Neural cell (in vitro differentiated cells): ENCODE data around the gene TMEM176B.

ENCODE experiments used
- EZH2 ChIP-seq: fragments of 200-600, 300-800 bp; shearing (Covaris generic), sonication (generic); IDR thresholded peaks from 2 replicates; pipeline ENCODE4 v1.6.1; 2014; ENCODE audit warnings: antibody characterized with exemption, low read length, borderline replicate concordance, mild to moderate bottlenecking; ENCODE audit not compliant: insufficient read depth, poor library complexity, severe bottlenecking
- POLR2AphosphoS5 ChIP-seq: IDR thresholded peaks from 2 replicates; pipeline ENCODE4 v1.6.1; 2012
- RAD21 ChIP-seq: fragments of 450-650 bp; conservative IDR thresholded peaks from 2 replicates; pipeline ENCODE4 v1.6.1; 2014; ENCODE audit warnings: antibody characterized with exemption, mild to moderate bottlenecking, moderate library complexity
- TF ChIP-seq, protein P1 (sequence below): fragments of 450-650 bp; IDR thresholded peaks from 2 replicates; pipeline ENCODE4 v1.5.1; 2014; ENCODE audit warnings: antibody characterized with exemption, mild to moderate bottlenecking, moderate library complexity; ENCODE audit not compliant: poor library complexity, severe bottlenecking

DNA sequence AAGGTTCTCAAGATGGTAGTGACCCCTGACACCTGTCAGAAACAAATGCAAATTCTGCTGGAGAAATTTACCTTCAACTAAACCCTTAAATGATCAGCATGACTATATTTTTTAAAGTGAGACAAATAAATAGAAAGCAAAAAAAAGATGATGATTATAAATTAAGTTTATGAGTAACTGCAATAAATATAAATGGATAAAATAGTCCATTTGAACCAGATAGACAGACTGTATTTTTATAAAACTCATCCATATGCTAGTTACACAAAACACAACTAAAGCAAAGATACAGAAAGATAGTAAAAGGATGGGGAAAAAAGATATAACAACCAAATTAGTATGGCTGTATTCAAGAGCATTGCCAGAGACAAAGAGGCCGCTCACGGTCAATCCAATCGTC lies 6.3 kb upstream of the TMEM176B start:
- TF ChIP-seq, protein P1, sequence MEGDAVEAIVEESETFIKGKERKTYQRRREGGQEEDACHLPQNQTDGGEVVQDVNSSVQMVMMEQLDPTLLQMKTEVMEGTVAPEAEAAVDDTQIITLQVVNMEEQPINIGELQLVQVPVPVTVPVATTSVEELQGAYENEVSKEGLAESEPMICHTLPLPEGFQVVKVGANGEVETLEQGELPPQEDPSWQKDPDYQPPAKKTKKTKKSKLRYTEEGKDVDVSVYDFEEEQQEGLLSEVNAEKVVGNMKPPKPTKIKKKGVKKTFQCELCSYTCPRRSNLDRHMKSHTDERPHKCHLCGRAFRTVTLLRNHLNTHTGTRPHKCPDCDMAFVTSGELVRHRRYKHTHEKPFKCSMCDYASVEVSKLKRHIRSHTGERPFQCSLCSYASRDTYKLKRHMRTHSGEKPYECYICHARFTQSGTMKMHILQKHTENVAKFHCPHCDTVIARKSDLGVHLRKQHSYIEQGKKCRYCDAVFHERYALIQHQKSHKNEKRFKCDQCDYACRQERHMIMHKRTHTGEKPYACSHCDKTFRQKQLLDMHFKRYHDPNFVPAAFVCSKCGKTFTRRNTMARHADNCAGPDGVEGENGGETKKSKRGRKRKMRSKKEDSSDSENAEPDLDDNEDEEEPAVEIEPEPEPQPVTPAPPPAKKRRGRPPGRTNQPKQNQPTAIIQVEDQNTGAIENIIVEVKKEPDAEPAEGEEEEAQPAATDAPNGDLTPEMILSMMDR: no peak
- TF ChIP-seq POLR2AphosphoS5 (no peak), EZH2 (no peak), RAD21 (no peak)
